Endothelial cell (in vitro differentiated cells): Measurements from ENCODE around the gene ZNF319. TPM values are rescaled to one million over a fixed set of nuclear protein-coding genes. Genes with fewer than 3 reads are reported as not detected.

Experiments
- DNase-seq: peaks from one replicate; pipeline ENCODE4 v3.0.0; 2021; ENCODE audit warnings: low spot score
- H3K27ac Mint-ChIP-seq: one replicate; pipeline ENCODE4 v1.8.0; 2021; ENCODE audit warnings: mixed read lengths, inconsistent platforms; ENCODE audit not compliant: unreplicated experiment
- H3K27me3 Mint-ChIP-seq: one replicate; pipeline ENCODE4 v1.8.0; 2021; ENCODE audit warnings: mild to moderate bottlenecking, moderate library complexity, mixed read lengths, inconsistent platforms; ENCODE audit not compliant: unreplicated experiment
- H3K36me3 Mint-ChIP-seq: one replicate; pipeline ENCODE4 v1.8.0; 2021; ENCODE audit warnings: mild to moderate bottlenecking, low read depth, mixed read lengths, inconsistent platforms; ENCODE audit not compliant: unreplicated experiment
- H3K4me1 Mint-ChIP-seq: one replicate; pipeline ENCODE4 v1.8.0; 2021; ENCODE audit warnings: mild to moderate bottlenecking, mixed read lengths, inconsistent platforms; ENCODE audit not compliant: unreplicated experiment
- H3K4me3 Mint-ChIP-seq: one replicate; pipeline ENCODE4 v1.8.0; 2021; ENCODE audit warnings: mild to moderate bottlenecking, mixed read lengths, inconsistent platforms; ENCODE audit not compliant: unreplicated experiment
- H3K9me3 Mint-ChIP-seq: one replicate; pipeline ENCODE4 v1.8.0; 2021; ENCODE audit warnings: mixed read lengths, inconsistent platforms; ENCODE audit not compliant: unreplicated experiment
- total RNA-seq: library from RNA; stranded (reverse); fragmentation: NEBNext Ultra II Directional; extraction: Animal tissue kit (Norgen Biotek cat#: 25700); gene quantifications from one replicate; pipeline ENCODE4 v1.2.1, GENCODE V29; 2021; ENCODE audit not compliant: unreplicated experiment
- TF ChIP-seq, protein P1 (sequence below): fragments of 200-600 bp; sonication (generic); IDR thresholded peaks from one replicate; pipeline ENCODE4 v1.5.0; 2021; ENCODE audit warnings: antibody characterized with exemption; ENCODE audit not compliant: unreplicated experiment

Gene ZNF319
- total RNA-seq, 1 donor from 2014 or later, result 16.1 TPM

DNA sequence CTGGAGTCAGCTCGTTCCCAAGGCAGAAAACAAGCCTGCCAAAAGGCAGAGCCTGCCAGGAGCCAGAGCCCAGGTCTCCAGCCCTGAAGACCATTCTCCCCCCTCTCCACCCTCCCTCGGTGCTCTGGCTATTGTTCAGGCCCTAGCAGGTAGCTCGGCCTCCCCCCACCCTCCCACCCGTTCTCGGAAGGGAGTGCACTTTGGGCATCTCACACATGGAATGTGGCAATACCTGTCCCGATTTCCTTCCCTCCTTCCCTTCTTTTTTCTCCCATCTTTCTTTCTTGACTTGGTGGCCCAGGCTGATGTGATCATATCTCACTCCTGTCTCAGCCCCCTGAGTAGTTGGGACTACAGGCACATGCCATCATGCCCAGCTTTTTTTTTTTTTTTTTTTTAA lies 41.9 kb downstream of the ZNF319 start:
- Mint-ChIP-seq H3K4me1 (no peaks in the 10 kb centered on the region), H3K9me3 (no peaks in the 10 kb centered on the region), H3K27me3 (peaks cover 12% of the 10 kb centered on the region), H3K36me3 (no peaks in the 10 kb centered on the region), H3K27ac (no peak overlapping the region), H3K4me3 (no peak overlapping the region)
- no peak for DNase-seq
- TF ChIP-seq, protein P1, sequence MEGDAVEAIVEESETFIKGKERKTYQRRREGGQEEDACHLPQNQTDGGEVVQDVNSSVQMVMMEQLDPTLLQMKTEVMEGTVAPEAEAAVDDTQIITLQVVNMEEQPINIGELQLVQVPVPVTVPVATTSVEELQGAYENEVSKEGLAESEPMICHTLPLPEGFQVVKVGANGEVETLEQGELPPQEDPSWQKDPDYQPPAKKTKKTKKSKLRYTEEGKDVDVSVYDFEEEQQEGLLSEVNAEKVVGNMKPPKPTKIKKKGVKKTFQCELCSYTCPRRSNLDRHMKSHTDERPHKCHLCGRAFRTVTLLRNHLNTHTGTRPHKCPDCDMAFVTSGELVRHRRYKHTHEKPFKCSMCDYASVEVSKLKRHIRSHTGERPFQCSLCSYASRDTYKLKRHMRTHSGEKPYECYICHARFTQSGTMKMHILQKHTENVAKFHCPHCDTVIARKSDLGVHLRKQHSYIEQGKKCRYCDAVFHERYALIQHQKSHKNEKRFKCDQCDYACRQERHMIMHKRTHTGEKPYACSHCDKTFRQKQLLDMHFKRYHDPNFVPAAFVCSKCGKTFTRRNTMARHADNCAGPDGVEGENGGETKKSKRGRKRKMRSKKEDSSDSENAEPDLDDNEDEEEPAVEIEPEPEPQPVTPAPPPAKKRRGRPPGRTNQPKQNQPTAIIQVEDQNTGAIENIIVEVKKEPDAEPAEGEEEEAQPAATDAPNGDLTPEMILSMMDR, result no peak

GRCh38 chr16:57957673-57958392 lies 42.6 kb downstream of the ZNF319 start:
- Mint-ChIP-seq H3K4me1 (no peaks in the 10 kb centered on the region), H3K36me3 (no peaks in the 10 kb centered on the region), H3K27ac (no peak overlapping the region), H3K4me3 (no peak overlapping the region), H3K9me3 (no peaks in the 10 kb centered on the region), H3K27me3 (peaks cover 10% of the 10 kb centered on the region)
- no peak for DNase-seq
- TF ChIP-seq, protein P1, result no peak

DNA sequence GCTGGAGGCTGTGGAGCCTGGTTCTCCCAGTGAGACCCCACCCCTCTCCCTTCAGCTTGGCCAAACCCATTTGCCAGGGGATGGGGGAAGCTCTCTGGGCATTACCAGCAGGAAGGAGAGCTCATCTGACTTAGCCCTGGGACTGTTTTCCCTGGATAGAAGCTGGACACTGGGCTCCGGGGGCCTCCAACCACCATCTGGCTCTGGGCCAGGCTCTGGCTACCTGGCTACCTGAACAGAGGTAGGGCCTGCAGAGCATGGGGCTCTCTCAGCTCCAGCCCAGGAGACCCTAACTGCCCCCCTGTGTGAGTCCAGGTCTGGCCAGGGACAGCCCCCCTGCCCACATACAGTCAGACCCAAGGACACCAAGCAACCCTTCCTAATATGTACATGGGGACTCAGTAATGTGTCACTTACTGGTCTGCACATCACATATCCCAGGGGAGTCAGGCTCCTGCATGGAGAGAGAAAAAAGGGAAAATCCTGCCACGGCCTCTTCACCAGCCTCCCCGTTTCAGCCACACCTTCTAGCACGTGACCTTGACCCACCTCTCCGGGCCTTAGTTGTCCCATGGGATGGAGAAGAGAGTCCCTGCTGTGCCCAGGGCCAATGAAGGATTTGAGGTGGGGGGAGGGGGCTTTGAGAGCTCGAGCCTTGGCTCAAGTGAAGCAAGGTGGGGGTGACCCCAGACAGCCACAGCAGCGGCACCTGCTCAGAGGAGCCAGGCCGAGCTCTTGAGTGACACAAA lies 43.4 kb downstream of the ZNF319 start:
- no peak overlapping the region for H3K27ac Mint-ChIP-seq
- peaks cover 9% of the 10 kb centered on the region for H3K27me3 Mint-ChIP-seq
- no peaks in the 10 kb centered on the region for H3K9me3 Mint-ChIP-seq
- no peaks in the 10 kb centered on the region for H3K4me1 Mint-ChIP-seq
- H3K4me3 Mint-ChIP-seq, result no peak overlapping the region
- TF ChIP-seq, protein P1, result no peak
- H3K36me3 Mint-ChIP-seq, result no peaks in the 10 kb centered on the region
- DNase-seq, result no peak

DNA sequence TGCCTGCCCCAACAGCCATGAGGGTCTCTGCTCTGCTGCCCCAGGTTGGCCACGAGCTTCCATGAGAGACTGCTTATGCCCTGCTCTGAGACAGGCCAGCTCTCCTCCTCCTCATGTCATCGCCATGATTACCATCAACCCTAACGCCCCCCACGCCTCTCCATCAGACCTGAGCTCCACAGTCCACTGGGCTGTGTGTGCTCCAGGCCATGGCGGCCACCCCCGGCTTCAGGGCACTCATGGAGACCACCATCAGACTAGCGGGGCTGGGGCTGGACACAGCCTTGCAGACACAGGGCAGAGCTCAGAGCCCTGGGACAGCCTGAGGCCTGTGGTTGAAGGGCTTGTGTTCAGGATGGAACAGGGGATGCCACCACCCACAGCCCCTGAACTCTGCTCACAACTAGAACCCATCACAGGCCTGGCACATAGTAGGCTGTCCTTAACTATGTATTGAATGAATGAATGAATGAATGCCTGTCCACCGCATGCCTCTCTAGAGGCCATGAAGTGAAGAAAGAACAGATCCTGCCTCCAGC lies 44.1 kb downstream of the ZNF319 start:
- Mint-ChIP-seq H3K9me3 (no peaks in the 10 kb centered on the region), H3K27me3 (peaks cover 6% of the 10 kb centered on the region), H3K36me3 (no peaks in the 10 kb centered on the region), H3K27ac (no peak overlapping the region), H3K4me3 (no peak overlapping the region), H3K4me1 (no peaks in the 10 kb centered on the region)
- no peak for DNase-seq
- TF ChIP-seq, protein P1, result no peak
